NB4 (cell line): ENCODE measurements around the gene NUP98.

Experiments used
- DNase-seq: peaks from one replicate; pipeline ENCODE4 v3.0.0; 2010; ENCODE audit warnings: low read depth
- H3K4me3 ChIP-seq: one replicate; pipeline ENCODE4 v1.5.1; 2011; ENCODE audit warnings: mild to moderate bottlenecking, low read depth, low read length, moderate library complexity
- CTCF ChIP-seq: IDR thresholded peaks from one replicate; pipeline ENCODE4 v1.5.1; 2012; ENCODE audit warnings: low read depth, low read length
- MYC ChIP-seq: IDR thresholded peaks from 2 replicates; pipeline ENCODE4 v1.6.1; 2011; ENCODE audit warnings: low read depth, low read length
- POLR2A ChIP-seq: IDR thresholded peaks from 2 replicates; pipeline ENCODE4 v1.6.1; 2011; ENCODE audit warnings: mild to moderate bottlenecking; ENCODE audit not compliant: insufficient read length; ENCODE audit errors: extremely low read depth
- TF ChIP-seq, protein P1 (sequence below): IDR thresholded peaks from 2 replicates; pipeline ENCODE4 v1.6.1; 2011; ENCODE audit warnings: low read depth, low read length

The NUP98 gene

DNA sequence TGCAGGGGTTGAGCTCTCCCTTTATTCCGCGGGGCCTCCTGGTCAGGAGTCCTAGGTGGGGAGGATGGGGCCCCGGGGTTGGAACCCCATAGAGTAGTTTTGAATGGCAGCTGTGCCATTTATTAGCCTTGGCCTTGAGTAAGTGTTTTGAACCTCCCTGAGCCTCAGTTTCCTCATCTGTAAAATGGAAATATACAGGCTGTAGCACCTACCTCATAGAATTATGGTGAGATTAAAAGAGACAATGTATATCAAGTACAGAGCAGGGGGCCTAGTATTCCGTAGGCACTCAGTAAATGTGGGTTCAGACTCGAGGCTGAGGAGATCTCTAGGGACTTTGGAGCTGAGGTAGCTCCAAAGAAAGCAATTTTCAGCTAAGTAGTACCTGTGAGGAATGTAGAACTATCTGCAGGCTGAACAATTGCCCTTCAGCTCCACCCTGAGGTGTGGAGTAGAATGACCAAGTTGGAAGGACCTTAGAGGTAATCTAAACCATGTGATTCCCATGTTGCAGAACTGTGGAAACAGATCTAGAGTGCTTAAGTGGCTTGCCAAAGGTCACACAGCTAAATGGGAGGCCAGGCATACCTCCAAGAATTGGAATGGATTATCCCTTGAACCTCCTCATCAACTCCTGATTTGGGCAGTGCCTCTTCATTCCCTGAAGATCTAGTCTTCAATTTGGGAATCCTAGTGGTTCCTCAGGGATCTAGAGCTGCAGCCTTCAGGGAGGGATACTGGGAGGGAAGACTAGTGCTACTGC lies 11.7 kb upstream of the NUP98 start:
- DNase-seq, result peak; percentile 80
- TF ChIP-seq POLR2A, result no peak
- peak; percentile 56; the same call in 1 of the 2 replicates for TF ChIP-seq MYC
- TF ChIP-seq CTCF, result peak; percentile 55
- TF ChIP-seq, protein P1, sequence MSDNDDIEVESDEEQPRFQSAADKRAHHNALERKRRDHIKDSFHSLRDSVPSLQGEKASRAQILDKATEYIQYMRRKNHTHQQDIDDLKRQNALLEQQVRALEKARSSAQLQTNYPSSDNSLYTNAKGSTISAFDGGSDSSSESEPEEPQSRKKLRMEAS, result peak; percentile 79
- H3K4me3 ChIP-seq, result peak overlapping the region; percentile 81

DNA sequence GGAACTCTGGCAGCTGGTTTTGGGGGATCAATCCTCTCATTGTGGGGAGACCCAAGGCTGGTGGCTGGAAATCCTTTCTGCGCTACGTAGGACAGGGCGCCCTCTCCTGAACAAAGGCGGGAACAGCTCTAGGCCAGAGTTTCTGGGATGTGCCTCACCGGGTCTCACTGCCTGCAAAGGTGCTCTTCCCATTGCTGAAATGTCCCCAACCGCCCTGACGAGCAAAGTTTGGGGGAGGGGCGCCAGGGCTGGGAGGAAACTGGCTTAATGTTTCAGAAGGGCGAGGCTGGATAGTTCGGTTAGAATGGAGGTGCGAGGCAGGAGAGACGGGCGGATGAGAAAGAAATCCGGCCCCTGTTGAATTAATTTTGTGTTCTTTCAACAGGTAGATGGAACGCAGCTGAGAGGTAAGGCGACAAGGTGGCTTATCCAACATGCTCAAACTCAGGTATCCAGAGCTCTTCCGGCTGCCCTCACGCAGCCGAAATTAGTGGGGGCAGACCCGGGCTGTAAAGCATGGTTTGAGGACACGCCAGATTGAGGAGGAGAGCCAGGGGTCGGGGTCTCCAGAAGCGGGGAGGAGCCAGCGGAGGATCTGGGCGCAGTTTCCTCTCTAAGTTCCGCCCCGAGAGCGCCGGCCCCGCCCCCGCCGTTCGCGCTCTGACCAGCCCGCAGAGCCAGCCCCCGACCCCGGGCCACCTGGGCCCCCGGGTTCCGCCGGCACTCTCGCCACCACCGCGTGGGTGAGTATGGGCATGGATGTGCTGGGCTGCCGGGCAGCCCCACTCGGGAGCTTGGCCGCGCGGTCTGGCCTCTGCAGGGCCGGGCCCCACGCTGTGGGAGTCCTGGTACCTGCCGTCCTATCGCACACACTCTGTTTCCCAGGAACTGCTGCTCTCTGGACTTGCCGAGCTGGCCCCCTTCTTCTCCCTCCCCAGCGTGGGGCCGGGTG lies 10.8 kb upstream of the NUP98 start, which contains the start of gene PGAP2:
Gene PGAP2, plus strand, starts transcription at position 652 of the 952 bp plus-strand sequence. CDS start 2,700 bp downstream, outside the sequence.
- TF ChIP-seq MYC (0 out of 2 replicates have a peak, but pooled peaks have one; percentile 25), CTCF (peak; percentile 68), POLR2A (peak; percentile 45)
- TF ChIP-seq, protein P1, result 0 out of 2 replicates have a peak, but pooled peaks have one; percentile 15
- peak; percentile 78 for DNase-seq

DNA sequence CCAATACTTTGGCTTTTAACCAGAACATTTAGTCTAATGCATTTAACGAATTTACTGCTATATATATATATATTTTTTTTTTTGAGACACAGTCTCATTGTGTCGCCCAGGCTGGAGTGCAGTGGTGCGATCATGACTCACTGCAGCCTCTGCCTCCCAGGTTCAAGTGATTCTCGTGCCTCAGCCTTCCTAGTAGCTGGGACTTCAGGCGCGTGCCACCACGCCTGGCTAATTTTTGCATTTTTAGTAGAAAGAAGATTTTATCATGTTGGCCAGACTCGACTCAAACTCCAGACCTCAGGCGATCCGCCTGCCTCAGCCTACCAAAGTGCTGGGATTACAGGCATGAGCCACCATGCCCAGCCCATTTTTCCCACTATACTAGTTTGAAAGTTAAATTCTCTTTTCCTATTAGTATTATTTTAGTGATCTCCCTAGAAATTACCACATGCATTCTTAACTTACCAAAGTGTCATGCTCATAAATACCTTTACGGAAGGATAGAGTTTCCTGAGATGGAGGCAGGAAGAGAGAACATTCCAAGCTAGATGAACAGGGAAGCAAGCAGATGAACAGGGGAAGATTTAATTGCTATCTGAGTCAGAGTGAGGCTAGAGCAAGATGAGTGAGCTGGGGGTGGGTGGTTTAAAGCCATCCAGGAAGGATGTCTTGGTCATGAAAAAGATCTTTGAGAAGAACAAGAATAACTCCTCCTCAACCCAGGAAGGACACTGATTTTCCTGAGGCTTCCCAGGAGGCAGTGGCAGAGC lies 6.6 kb upstream of the NUP98 start:
- no peak for DNase-seq
- TF ChIP-seq, protein P1, result no peak
- TF ChIP-seq MYC (no peak), CTCF (no peak), POLR2A (no peak)
- H3K4me3 ChIP-seq, result no peak overlapping the region

More for the DNA sequence above, 10.8 kb upstream of the NUP98 start, which contains the start of gene PGAP2:
- H3K4me3 ChIP-seq, result peak within 1 kb of the TSS; percentile 81

DNA sequence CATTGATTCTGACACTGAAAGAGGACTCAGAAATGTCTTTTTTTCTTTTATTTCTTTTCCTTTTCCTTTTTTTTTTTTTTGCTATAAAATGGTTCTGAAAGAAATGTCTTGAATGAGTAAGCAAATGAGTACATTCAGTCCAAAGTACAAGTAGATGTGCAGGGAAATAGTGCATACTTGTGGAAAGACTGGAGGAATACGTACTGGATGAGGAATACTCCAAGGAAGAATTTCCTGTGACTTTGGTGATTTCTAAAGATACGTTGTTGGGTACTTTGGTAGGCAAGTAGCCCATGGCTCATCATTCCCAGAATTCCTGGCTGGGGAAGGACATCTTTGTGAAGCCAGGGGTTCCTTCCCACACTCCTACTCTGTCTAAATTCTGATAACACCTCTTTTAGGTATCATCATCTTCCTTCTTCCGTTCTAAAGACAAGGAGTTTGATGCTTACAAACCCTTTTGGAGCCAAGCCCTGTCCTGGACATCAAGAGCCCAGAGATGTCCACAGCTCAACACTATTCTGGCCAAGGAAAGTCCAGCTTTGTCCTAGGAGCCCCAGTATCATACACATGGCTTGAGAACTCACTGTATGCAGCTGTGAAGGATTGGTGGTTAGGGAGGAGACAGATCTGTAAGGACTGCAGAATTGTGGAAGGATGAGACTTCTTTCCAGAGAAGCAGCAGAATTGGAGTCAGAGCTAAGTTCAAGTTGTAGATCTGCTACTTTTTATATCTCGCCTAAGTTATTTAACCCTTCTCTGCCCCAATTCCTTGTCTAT lies 4.8 kb upstream of the NUP98 start:
- no peak for DNase-seq
- TF ChIP-seq POLR2A (no peak), CTCF (no peak), MYC (no peak)
- TF ChIP-seq, protein P1, result no peak
- H3K4me3 ChIP-seq, result no peak overlapping the region

GRCh38 chr11:3799873-3800272 lies 2.5 kb upstream of the NUP98 start:
- TF ChIP-seq POLR2A (no peak), CTCF (no peak), MYC (no peak)
- TF ChIP-seq, protein P1, result no peak
- H3K4me3 ChIP-seq, result no peak overlapping the region
- no peak for DNase-seq
